Progenitor cell of endocrine pancreas (in vitro differentiated cells): ENCODE results near the gene SLC4A8. TPM values are rescaled to one million over a fixed set of nuclear protein-coding genes. Genes with fewer than 3 reads are reported as not detected.

Experiments
- DNase-seq: peaks from one replicate; pipeline ENCODE4 v3.0.0; 2021; ENCODE audit warnings: low spot score; ENCODE audit not compliant: unreplicated experiment
- H3K27ac Mint-ChIP-seq: 2 replicates; pipeline ENCODE4 v1.8.0; 2021; ENCODE audit warnings: mild to moderate bottlenecking, moderate library complexity, mixed read lengths
- H3K27me3 Mint-ChIP-seq: 2 replicates; pipeline ENCODE4 v1.8.0; 2021; ENCODE audit warnings: mixed read lengths
- H3K36me3 Mint-ChIP-seq: 2 replicates; pipeline ENCODE4 v1.8.0; 2022; ENCODE audit warnings: mixed read lengths; ENCODE audit not compliant: insufficient read depth
- H3K4me1 Mint-ChIP-seq: 2 replicates; pipeline ENCODE4 v1.8.0; 2021; ENCODE audit warnings: low read depth, mixed read lengths
- H3K4me3 Mint-ChIP-seq: 2 replicates; pipeline ENCODE4 v1.8.0; 2021; ENCODE audit warnings: low read depth, mild to moderate bottlenecking, moderate library complexity, mixed read lengths
- H3K9me3 Mint-ChIP-seq: 2 replicates; pipeline ENCODE4 v1.8.0; 2021; ENCODE audit warnings: low read depth, mixed read lengths
- total RNA-seq: library from RNA; stranded (reverse); gene quantifications from 2 replicates; pipeline ENCODE4 v1.2.1, GENCODE V29; 2021
- TF ChIP-seq, protein P1 (sequence below): fragments of 200-600 bp; sonication (generic); IDR thresholded peaks from one replicate; pipeline ENCODE4 v1.5.0; 2021; ENCODE audit warnings: antibody characterized with exemption, mild to moderate bottlenecking; ENCODE audit not compliant: unreplicated experiment

SLC4A8 gene
- total RNA-seq, 1 donor from 2014 or later = 11.8 TPM

DNA sequence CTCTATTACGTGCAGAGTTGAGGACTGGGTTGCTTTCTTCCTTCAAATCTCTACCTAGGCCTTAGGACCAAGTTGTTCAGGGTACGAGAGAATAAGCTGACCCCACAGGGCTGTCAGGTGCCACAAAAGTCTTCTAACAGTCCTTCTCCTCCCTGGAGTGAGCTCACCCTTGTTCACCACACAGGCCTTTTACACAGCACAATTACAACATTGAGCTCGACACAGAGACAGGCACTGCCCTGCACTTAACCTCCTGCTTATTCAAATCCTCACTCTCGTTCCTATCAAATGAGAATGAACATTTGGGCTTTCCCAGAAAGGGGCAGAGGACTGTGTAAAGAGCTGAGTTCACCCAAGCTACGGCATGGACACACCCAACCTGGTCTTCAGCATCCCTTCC lies 35.8 kb upstream of the SLC4A8 start:
- TF ChIP-seq, protein P1, sequence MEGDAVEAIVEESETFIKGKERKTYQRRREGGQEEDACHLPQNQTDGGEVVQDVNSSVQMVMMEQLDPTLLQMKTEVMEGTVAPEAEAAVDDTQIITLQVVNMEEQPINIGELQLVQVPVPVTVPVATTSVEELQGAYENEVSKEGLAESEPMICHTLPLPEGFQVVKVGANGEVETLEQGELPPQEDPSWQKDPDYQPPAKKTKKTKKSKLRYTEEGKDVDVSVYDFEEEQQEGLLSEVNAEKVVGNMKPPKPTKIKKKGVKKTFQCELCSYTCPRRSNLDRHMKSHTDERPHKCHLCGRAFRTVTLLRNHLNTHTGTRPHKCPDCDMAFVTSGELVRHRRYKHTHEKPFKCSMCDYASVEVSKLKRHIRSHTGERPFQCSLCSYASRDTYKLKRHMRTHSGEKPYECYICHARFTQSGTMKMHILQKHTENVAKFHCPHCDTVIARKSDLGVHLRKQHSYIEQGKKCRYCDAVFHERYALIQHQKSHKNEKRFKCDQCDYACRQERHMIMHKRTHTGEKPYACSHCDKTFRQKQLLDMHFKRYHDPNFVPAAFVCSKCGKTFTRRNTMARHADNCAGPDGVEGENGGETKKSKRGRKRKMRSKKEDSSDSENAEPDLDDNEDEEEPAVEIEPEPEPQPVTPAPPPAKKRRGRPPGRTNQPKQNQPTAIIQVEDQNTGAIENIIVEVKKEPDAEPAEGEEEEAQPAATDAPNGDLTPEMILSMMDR = no peak
- Mint-ChIP-seq H3K27ac (no peak overlapping the region), H3K27me3 (peaks cover 56% of the 10 kb centered on the region), H3K36me3 (no peaks in the 10 kb centered on the region), H3K4me3 (no peak overlapping the region), H3K4me1 (peaks cover 9% of the 10 kb centered on the region), H3K9me3 (no peaks in the 10 kb centered on the region)
- no peak for DNase-seq

DNA sequence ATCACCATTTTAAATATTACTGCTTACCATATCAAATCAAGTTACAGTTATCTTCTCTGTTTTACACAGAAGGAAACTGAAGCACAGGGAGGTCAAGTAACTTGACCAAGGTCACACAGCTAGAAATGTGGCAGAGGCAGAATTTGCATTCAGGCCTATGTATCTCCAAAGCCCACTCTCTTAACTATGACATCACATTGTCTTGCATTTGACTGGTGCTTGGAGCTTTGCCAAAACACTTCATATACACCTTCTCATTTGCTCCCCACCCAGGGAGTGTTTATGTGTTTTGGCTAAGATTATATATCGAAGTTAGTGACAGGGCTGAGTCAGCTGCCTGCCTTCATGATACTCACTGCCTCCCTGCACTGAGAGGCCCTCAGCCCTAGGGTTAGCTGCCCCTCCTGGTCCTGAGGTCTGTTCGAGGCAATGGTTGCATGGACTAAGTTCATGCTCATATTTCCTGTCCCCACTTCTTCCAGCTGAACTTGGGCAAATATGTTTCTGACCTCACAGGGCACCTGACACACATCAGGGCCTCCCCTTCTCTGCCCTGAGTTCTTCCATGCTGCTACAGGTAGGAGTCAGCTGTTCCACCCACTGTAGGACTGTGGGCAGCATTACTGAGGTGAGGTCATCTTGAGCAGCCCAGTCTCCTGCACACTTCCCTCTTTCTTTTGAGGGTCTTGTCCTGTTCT lies 35.2 kb upstream of the SLC4A8 start:
- no peak overlapping the region for H3K27ac Mint-ChIP-seq
- TF ChIP-seq, protein P1 = no peak
- no peak for DNase-seq
- peaks cover 9% of the 10 kb centered on the region for H3K4me1 Mint-ChIP-seq
- peaks cover 59% of the 10 kb centered on the region for H3K27me3 Mint-ChIP-seq
- H3K4me3 Mint-ChIP-seq = no peak overlapping the region
- H3K36me3 Mint-ChIP-seq = no peaks in the 10 kb centered on the region
- no peaks in the 10 kb centered on the region for H3K9me3 Mint-ChIP-seq

- Mint-ChIP-seq H3K27me3 (peaks cover 67% of the 10 kb centered on the region), H3K27ac (no peak overlapping the region), H3K4me1 (peaks cover 9% of the 10 kb centered on the region), H3K4me3 (peak overlapping the region; percentile 84), H3K36me3 (no peaks in the 10 kb centered on the region), H3K9me3 (no peaks in the 10 kb centered on the region)
- DNase-seq = no peak
- TF ChIP-seq, protein P1 = no peak
These were observed 34.2 kb upstream of the SLC4A8 start for GRCh38 chr12:51390457-51390856.

DNA sequence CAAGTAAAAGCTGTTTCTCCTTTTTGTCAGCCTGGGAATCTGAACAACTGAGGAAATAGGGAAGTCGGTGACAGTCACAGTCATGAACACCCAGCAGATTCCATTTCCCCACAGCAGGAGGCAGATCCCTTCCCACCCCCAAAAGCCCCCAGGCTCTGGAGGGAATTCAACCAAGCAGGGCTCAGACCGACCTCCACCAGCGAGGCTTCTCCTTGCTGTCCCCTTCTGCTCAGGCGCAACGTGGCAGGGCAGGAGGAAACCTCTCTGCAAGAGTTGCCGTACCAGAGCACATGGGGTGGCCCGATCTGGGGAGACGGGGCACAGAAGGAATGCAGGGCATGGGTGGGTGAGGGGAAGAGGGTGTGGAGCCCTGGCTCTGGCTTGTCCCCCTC lies 33.7 kb upstream of the SLC4A8 start:
- Mint-ChIP-seq H3K4me3 (peak overlapping the region; percentile 84), H3K9me3 (no peaks in the 10 kb centered on the region), H3K27ac (peak overlapping the region; percentile 78), H3K27me3 (peaks cover 71% of the 10 kb centered on the region), H3K4me1 (peaks cover 9% of the 10 kb centered on the region), H3K36me3 (no peaks in the 10 kb centered on the region)
- no peak for DNase-seq
- TF ChIP-seq, protein P1 = no peak

- H3K36me3 Mint-ChIP-seq = no peaks in the 10 kb centered on the region
- peaks cover 5% of the 10 kb centered on the region for H3K4me1 Mint-ChIP-seq
- peak within 1 kb of the TSS; percentile 84 for H3K4me3 Mint-ChIP-seq
- DNase-seq = peak; percentile 64
- H3K27ac Mint-ChIP-seq = peak within 1 kb of the TSS; percentile 78
- peaks cover 72% of the 10 kb centered on the region for H3K27me3 Mint-ChIP-seq
- H3K9me3 Mint-ChIP-seq = no peaks in the 10 kb centered on the region
- TF ChIP-seq, protein P1 = no peak
These were observed 33.1 kb upstream of the SLC4A8 start, which contains the start of gene GALNT6 for GRCh38 chr12:51391283-51392123. Gene GALNT6, minus strand, starts transcription at chr12:51391406. Its CDS starts 11,625 bp downstream, at chr12:51379781.
